Large intestine (tissue), 3 donors: Measurements from ENCODE around the gene SDF4. TPM values are rescaled to one million over a fixed set of nuclear protein-coding genes. Genes with fewer than 3 reads are reported as not detected.

Experiments
- DNase-seq, 2 donors: peaks; one replicate each; pipeline versions ENCODE4 v3.0.0 to v3.0.0-alpha.2; 2013
- H3K27ac ChIP-seq: one replicate; pipeline ENCODE4 v1.5.1; 2013; ENCODE audit warnings: low read length
- H3K27me3 ChIP-seq: 2 replicates; pipeline ENCODE4 v1.6.1; 2013; ENCODE audit warnings: low read length; ENCODE audit not compliant: control insufficient read depth, insufficient read depth
- H3K36me3 ChIP-seq: 2 replicates; pipeline ENCODE4 v1.6.1; 2013; ENCODE audit warnings: low read length; ENCODE audit not compliant: control insufficient read depth, insufficient read depth
- H3K4me1 ChIP-seq: one replicate; pipeline ENCODE4 v1.6.1; 2013; ENCODE audit warnings: low read length; ENCODE audit not compliant: control insufficient read depth, insufficient read depth
- H3K4me3 ChIP-seq: one replicate; pipeline ENCODE4 v1.5.1; 2013; ENCODE audit warnings: low read length
- H3K9me3 ChIP-seq: one replicate; pipeline ENCODE4 v1.6.1; 2013; ENCODE audit warnings: mild to moderate bottlenecking, low read depth, low read length, moderate library complexity; ENCODE audit not compliant: control insufficient read depth
- WGBS: methylation state at CpG from one replicate; pipeline ENCODE4 v1.1.5; 2013; ENCODE audit warnings: low lambda C conversion rate; ENCODE audit not compliant: insufficient coverage; 5-methylcytosine and 5-hydroxymethylcytosine counted together
- polyA plus RNA-seq: library from polyadenylated mRNA; unstranded; fragments of 120-200 nt; gene quantifications from one replicate; pipeline ENCODE4 v1.2.1, GENCODE V29; 2013

SDF4 gene
- polyA plus RNA-seq, 1 donor = 174 TPM

DNA sequence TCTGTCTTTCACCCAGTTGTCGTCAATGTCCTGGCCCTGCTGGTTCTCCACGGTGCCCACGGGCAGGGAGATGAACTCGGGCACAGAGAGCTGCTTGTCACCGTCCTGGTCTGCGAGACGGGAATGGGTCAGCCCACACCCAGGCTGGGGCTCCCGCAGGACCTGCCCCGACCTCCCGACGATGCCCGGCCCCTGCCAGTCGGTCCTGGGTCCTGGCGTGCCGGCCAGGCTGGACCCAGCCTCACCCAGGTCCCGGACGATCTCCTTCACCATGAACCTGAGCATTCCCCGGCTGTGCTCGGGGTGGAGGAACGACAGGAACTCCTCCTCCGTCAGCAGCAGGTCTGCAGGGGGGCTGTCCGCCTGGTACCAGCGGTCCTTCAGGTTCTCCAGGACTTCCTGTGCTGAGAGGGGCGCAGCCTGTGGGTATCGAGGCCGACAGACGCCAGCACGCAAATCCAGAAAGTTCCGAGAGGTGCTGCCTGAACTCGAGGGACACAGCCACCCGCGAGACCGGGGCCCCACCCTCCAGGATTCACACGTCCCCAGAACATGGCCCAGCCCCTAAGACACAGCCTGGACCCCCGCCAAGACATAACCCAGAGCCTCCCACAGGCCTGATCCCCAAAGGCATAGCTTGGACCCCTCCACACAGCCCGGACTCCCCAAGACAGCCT, 13.1 kb downstream of the SDF4 start:
- no peak for DNase-seq
- no CpG with 5 or more reads among the region's 36 CpGs for WGBS
- H3K4me1 ChIP-seq = no peaks in the 10 kb centered on the region
- no peak overlapping the region for H3K4me3 ChIP-seq
- H3K36me3 ChIP-seq = peaks cover 75% of the 10 kb centered on the region
- no peaks in the 10 kb centered on the region for H3K27me3 ChIP-seq
- H3K27ac ChIP-seq = no peak overlapping the region
- peaks cover 13% of the 10 kb centered on the region for H3K9me3 ChIP-seq

DNA sequence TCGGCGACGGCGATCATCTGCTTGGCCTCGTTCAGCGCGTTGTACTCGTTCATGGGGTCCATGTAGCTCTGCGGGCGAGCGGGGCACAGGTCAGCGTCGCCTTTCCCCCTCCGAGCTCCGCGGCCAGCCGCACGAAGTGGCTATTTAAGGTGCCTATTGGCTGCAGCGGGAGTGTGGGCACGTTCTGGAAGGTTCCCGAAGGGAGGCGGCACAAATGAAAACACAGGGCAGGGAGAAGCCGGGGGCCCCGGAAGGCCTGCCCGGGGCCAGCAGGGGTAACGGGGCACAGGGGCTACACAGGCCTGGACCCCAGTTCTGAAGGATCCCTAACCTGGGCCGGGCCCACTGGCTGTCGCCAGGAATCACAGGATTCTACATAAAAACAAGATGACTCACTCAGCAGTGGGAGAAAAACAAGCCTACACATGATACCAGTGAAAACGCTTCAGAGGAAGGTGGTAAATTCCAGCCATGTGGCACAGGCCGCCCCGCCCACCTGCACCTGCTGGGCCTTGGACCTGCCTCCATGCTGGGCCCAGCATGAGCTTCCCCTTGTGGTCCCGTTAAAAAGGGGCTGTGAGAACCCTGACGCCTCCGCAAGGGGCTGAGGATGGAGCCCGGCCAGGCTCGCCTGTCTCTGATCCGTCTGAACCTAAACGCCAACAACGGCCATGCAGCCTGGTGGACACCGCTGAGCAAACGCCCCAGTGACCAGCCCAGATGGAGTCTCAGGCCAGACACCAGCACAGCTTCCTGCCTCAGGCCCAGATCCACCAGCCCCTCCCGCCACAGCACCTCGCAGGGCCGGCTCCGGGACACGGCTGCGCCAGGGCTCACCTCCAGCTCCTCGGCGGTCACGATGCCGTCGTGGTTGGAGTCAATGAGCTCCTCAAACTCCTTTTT, 13.9 kb downstream of the SDF4 start:
- H3K27me3 ChIP-seq = no peaks in the 10 kb centered on the region
- no peak overlapping the region for H3K4me3 ChIP-seq
- H3K4me1 ChIP-seq = no peaks in the 10 kb centered on the region
- no peak for DNase-seq
- no peak overlapping the region for H3K27ac ChIP-seq
- 100% methylated on average over 1 of the region's 52 CpGs for WGBS
- H3K36me3 ChIP-seq = peaks cover 69% of the 10 kb centered on the region
- peaks cover 18% of the 10 kb centered on the region for H3K9me3 ChIP-seq

DNA sequence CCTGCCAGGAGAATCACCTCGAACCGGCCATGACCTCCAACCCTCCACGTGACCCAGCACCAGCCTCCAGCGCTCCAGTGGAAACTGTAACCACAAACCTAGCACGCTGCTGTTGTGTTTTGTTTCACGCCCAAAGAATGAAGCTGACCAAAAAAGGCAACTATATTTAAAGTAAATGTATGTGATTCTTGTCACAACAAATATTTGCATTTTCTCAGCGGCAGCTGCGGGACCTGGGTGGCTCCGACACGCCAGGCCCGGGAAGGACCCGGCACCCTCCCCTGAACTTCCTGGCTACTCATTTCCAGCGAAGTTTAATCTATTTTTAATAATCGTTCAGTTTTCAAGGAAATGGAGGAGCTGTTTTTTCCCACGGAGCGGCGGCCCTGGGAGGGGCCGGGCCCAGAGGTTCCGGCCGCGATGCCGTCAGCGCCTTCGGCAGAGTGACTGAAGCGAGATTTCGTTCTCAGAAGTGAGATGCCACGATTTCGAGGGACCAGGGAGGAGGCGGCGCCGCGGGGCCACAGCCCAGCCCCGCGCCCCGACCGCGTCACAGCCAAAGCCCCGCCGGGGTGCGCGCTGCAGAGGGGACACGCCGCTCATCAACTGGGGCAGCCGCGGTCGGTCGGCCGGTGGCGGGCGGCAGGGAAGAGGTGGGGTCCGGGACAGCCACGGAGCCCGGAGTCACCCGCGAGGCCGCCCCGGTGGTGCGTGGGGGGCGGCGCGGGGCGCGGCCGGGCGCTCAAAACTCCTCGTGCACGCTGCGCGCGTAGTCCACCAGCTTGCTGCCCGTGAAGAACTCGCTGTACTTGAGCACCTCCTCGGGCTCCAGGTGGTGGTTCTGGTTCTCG, 14.8 kb downstream of the SDF4 start:
- no CpG with 5 or more reads among the region's 74 CpGs for WGBS
- no peaks in the 10 kb centered on the region for H3K4me1 ChIP-seq
- H3K36me3 ChIP-seq = peaks cover 61% of the 10 kb centered on the region

DNA sequence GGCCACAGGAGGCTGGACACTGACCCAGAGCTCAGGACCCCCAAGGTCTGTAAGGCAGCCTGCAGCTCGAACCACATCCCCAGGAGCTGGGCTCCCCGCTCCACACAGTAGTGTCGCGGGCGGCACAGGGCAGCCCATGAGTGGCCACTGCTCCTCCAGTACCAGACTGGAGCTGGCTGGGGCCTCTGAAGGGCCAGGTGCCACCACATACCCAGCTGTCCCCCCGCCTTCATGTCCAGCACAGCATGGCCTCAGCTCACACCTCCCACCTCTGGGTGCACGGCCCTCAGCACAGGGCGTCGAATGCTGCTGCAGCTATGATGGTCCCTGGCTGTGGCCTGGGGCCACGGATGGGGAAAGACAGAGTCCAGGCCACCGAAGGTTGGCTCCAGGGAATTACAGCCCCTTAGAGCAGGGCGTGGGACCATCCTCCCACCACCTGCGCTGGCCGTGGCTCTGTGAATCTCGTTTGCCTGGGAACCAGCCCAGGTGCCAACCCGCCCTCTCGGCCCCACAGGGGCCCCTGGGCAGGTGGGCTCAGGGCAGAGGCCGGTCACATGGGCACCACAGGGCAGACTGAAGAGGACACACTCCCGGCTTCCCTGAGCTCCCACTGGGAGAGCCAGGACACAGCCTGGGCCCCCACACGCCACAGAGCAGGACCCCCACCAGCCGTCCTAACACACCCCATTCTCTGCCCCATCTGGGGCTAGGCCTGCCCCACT, 15.8 kb downstream of the SDF4 start:
- Histone ChIP-seq H3K4me1 (no peaks in the 10 kb centered on the region), H3K27me3 (no peaks in the 10 kb centered on the region), H3K36me3 (peaks cover 51% of the 10 kb centered on the region), H3K9me3 (peaks cover 18% of the 10 kb centered on the region), H3K27ac (no peak overlapping the region), H3K4me3 (no peak overlapping the region)
- no CpG with 5 or more reads among the region's 21 CpGs for WGBS
- DNase-seq = no peak

More for the DNA sequence above, 14.8 kb downstream of the SDF4 start:
- no peak for DNase-seq
- H3K27ac ChIP-seq = no peak overlapping the region
- peaks cover 18% of the 10 kb centered on the region for H3K9me3 ChIP-seq
- no peak overlapping the region for H3K4me3 ChIP-seq
- H3K27me3 ChIP-seq = no peaks in the 10 kb centered on the region

DNA sequence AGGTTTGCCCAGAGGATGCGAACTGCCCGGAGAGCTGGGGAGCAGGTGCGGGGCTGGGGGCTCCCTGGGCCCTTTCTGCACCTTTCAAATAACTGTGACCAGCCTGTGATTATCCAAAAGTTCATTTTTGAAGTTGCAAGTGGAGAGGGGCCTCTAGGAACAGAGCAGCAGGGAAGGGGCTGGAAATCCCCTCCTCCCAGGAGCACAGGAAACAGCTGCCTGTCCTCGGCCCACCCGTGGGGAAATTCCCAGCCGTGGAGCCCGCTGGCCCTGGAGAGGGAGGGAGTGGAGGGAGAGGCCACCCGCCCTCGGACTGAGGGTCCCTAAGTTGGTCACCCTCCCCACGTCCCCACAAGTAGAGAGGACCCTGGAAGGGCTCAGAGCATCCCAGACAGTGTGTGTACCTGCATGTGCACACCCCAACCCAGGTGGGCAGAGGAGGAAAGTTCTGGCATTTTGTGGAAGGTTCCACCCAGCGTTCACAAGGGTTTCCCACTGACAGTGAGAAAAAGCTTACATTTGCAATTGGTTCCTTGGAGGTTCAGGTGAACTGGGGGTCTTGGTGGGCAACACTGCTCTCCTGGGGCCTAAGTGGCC, 16.6 kb downstream of the SDF4 start:
- DNase-seq = no peak
- Histone ChIP-seq H3K36me3 (peaks cover 43% of the 10 kb centered on the region), H3K27me3 (no peaks in the 10 kb centered on the region), H3K9me3 (peaks cover 18% of the 10 kb centered on the region), H3K27ac (no peak overlapping the region), H3K4me3 (no peak overlapping the region), H3K4me1 (no peaks in the 10 kb centered on the region)
- whole genome bisulfite sequencing = no CpG with 5 or more reads among the region's 11 CpGs

DNA sequence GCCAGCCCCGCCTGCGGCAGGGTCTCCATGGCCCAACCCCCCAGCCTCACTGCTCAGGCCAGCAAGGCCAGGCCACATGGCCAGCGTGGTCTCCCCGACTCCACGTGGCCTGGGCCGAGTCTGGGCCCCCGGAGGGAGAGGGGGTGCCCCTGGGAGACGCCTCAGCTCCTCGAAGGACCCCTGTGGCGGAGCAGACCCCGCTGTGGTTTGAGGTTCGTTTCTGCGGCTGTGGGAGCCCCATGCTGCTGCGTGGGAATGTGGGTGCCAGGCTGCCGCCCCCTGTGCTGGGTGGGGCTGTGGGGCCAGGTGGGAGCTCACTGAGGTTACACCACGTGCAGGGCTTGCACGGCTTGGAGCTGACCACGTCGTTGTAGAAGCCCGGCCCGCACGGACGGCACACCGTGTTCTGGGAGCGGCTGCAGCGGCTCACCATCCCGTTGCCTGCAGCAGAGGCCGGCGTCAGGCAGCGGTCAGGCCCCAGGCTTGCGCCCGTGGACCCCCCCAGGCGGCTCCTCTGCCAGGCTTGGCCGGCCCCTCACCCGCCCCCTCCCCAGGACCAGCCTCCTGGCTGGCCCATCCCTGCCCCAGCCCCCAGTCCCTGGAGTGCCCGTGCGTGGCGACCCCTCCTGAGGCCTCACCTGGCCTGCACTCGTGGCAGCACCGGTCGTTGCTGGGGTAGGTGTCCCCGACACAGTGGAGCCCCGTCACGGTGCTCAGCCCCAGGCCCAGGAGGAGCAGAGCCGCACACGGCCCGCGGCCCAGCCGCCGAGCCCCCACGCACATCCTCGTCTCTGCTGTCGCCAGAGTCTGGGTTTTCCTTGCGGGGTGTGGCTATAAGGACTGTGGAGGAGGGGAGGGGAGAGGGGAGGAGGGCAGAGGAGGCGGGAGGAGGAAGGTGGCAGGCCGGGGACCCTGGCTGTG, 18.2 kb downstream of the SDF4 start, which contains the start of gene TNFRSF4:
TNFRSF4 (minus strand) TSS at position 809 of the 921 bp plus-strand sequence; CDS start at position 783, 26 bp downstream.
- Histone ChIP-seq H3K4me3 (no peak within 1 kb of the TSS), H3K36me3 (peaks cover 29% of the 10 kb centered on the region), H3K4me1 (no peaks in the 10 kb centered on the region), H3K9me3 (peaks cover 18% of the 10 kb centered on the region), H3K27ac (no peak within 1 kb of the TSS), H3K27me3 (peaks cover 6% of the 10 kb centered on the region)
- no peak for DNase-seq
- no CpG with 5 or more reads among the region's 56 CpGs for WGBS

DNA sequence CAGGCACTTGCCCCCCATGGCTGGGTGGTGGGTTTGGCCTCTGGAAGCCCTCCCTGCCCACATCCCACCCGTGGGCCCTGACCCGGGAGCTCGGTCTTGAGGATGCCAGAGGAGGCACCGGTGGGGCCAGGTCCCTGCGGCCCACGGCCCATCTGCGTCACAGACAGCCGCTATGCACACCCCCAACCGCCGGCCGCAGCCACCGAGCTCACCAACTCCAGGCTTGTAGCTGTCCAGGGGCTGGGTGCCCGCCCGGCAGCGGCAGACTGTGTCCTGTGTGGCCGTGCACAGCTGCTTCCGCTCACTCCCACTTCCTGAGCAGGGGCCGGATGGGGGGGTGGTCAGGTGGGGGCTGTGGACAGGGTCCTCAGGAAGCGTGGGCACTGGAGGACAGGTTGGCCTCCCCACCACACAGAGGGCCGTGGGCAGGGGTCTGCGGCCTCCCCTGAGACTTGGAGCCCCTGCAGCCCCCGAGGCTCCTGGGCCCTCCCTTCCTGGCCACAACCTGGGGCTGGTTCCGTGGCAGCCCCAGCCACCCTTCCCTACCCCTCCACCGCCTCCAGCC, 18.9 kb downstream of the SDF4 start:
- peaks cover 13% of the 10 kb centered on the region for H3K27me3 ChIP-seq
- no peak overlapping the region for H3K27ac ChIP-seq
- DNase-seq = no peak
- no peak overlapping the region for H3K4me3 ChIP-seq
- H3K36me3 ChIP-seq = peaks cover 21% of the 10 kb centered on the region
- H3K4me1 ChIP-seq = no peaks in the 10 kb centered on the region
- WGBS = no CpG with 5 or more reads among the region's 24 CpGs
- peaks cover 11% of the 10 kb centered on the region for H3K9me3 ChIP-seq

DNA sequence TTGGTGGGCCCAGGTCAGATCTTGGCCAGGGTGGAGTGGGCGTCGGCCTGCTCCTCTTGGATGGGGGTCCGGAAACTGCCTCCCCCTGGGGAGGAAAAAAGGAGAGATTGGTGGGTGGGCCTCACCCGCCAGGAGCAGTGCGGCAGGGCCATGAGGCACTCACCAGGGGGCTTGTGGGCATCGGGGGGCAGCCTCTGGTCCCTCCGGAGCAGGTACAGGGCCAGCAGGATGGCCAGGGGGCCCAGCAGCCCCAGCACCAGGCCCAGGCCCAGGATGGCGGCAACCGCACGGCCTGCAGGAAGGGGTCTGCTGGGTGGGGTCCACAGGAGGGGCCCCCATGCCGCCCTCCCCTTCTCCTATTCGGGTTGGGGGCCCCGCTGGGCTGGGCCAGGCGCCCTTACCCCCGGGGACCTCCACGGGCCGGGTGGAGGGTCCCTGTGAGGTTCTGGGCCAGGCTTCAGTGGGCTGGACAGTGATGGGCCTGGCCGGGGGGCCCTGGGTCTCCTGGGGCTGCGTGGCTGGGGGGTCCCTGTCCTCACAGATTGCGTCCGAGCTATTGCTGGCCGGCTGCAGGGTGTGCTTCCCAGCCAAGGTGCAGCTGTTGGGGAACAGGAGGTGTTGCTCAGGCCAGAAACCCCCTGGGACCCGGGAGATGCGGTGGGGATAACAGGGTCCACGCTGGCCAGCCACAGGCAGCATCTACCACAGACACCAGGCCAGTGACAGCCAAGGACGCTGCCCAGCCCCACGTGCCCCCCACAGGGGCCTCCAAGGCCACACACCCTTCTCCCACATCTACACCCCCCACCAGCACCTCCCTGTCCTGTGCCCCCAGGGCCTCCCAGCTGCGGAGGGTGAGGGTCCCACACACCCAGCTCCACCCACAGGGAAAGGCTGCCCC, 20.0 kb downstream of the SDF4 start:
- Histone ChIP-seq H3K27me3 (peaks cover 22% of the 10 kb centered on the region), H3K9me3 (peaks cover 5% of the 10 kb centered on the region), H3K27ac (no peak overlapping the region), H3K36me3 (peaks cover 14% of the 10 kb centered on the region), H3K4me1 (no peaks in the 10 kb centered on the region), H3K4me3 (no peak overlapping the region)
- no CpG with 5 or more reads among the region's 28 CpGs for WGBS
- no peak for DNase-seq
